Raji (cell line): ENCODE results near the gene PODXL2.

Source experiments
- POLR2A ChIP-seq: IDR thresholded peaks from 2 replicates; pipeline ENCODE4 v1.6.1; 2011; ENCODE audit warnings: low read depth, low read length, control low read depth; ENCODE audit not compliant: insufficient read depth

PODXL2 gene

GRCh38 chr3:127680798-127681221 is 51.8 kb downstream of the PODXL2 start:
- TF ChIP-seq POLR2A, result no peak

DNA sequence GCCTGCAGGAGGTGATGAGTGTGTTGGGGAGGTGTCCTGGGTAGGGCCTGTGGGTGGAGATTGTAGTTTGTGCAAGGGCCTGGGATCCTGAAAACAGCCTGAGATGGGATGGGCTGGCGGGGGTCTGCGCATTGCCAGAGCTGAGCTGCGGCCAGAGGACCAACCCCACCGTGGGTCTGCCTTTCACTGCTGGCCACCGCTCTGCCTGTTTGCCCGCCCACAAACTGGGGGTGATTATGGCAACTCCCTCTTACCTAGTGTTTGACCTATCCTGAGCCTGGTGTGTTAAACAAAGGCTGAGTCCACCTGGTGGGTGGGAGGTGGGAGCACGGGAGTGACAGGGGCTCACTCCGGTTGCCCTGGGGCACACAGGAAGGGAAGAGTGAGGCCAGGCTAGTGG is 53.6 kb downstream of the PODXL2 start:
- TF ChIP-seq POLR2A, result no peak

DNA sequence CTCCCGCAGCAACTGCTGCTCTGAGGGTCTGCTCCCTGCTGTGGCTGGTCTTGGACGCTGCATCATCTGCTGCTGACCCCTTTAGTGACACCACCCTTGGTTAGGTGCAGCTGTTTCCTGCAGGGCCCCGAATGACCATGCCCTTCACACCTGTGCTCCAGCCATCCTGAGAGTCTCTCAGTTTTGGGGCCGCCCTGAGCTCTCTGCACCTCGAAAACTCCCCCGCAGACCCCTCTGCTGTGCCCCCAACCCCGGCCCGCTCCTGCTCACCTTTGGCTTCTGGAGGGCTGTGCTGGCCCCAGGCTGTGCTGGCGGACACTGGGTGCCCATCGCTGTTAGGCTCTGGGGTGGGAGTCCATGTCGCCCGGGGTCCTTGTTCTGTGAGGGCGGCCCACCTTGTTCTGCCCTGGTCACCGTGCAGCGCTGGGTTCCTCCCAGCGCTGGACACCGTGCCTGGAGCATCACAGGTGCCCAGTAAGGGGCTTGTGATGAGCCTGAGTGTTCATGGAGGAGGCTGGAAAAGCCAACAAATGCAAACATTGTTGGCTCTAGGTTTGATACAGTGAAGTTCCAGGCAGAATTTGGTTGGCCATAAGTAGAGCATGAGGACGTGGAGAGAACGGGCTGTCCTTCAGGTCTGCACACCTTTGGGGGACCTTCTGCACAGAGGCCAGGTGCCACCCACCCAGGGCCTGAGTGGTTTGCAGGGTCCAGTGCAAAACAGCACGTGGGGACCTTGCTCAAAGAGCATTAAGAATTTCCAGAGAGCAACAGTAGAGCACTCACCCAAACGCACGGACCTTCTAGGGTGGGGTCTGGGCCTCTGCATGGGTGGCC is 56.1 kb downstream of the PODXL2 start:
- no peak for TF ChIP-seq POLR2A

DNA sequence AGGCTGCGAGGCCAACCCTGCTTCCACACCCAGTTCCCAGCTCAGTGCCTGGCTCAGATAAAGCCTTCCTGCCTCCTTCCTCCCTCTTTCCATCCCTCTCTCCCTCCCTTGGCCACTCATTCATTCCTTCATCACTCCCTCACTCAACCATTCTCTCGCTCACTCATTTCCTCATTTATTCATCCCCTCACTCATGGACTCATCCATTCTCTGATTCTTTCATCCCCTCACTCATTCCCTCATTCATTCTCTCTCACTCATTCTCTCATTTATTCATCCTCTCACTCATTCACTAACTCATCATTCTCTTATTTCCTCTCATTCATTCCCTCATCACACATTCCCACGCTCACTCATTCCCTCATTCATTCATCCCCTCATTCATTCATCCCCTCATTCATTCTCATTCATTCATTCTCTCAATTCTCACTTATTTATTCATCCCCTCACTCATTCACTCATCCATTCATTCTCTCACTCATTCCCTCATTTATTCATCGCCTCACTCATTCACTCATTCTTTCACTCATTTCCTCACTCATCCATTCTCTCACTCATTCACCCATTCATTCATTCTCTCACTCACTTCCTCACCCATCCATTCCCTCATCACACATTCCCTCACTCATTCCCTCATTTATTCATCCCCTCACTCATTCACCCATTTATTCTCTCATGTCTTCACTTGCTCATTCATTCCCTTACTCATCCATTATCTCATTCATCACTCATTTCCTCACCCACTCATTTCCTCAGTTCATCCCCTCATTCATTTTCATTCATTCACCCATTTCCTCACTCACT is 56.9 kb downstream of the PODXL2 start:
- TF ChIP-seq POLR2A, result no peak

- no peak for TF ChIP-seq POLR2A
Observed at GRCh38 chr3:127686512-127686894, 57.5 kb downstream of the PODXL2 start.

DNA sequence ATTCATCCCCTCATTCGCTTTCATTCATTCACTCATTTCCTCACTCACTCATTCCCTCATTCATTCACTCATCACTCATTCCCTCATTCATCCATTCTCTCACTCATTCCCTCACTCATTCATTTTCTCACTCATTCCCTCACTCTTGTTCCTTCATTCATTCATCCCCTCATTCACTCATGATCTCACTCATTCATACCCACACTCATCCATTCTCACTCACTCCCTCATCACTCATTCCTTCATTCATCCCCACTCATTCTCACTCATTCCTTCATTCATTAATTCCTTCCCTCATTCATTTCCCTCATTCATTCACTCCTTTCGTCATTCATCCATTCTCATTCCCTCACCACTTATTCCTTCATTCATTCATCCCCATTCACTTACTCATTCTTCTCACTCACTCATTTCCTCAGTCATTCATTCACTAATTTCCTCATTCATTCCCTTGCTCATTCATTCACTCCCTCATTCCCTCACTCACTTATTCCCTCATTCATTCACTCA is 58.3 kb downstream of the PODXL2 start:
- TF ChIP-seq POLR2A, result no peak

- TF ChIP-seq POLR2A, result no peak
Observed at GRCh38 chr3:127688022-127688415, 59.0 kb downstream of the PODXL2 start.

DNA sequence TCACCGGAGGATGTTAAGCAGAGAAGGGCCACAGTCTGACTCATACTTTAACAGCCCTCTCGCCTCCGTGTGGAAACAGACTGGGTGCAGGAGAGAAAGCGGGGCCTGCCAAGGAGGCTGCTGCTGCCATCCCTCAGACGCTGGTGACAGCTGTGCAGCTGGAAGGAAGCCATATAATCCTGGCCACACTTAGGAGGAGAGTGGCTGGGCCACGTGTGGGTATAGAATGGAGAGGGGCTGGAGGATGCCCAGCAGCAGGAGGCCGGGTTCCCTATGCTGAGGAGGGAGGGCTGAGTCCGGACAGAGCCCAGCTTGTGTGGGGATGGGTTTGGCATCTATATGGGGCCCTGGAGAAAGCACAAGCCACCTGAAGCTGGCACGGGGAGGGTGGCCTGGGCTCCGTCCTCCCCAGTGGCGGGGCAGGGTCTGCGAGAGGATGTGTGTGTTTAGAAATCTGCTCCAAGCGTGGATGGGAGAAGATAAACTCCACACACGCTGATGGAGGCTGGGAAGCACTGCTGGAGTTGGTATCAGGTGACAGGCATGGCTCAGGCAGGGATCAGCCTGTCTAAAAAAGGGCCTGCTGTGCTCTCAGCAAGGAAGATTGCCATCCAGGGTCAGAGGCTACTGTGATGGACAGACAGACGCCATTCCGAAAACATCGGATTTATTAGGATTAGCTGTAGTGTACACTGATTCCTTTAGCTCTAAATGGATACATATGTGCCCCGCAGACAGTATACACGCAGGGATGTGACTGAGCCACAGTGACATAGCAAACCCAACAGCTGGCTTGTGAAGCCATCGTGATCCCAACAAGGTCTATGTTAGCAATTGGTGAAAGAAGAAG is 59.7 kb downstream of the PODXL2 start:
- no peak for TF ChIP-seq POLR2A

GRCh38 chr3:127689266-127689860 is 60.4 kb downstream of the PODXL2 start:
- no peak for TF ChIP-seq POLR2A

DNA sequence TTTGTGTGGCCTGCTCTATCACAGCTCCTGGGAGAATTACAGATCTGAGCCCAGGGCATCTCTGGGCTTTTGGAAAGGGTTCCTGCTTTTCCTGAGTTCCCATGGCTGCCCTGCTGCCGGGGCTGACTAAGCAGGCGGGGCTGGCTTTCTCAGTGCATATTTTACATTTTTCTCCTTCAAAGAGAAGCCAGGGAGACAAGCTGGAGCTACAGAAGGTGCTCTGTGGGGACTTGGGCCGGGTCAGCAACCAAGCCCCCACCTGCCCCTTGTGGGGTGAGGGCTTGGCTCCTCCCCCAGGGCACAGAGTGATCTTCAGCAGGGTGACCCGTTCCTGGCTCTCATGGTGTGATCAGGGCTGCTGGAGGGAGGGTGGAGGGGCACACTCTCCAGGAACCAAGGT is 61.1 kb downstream of the PODXL2 start:
- TF ChIP-seq POLR2A, result no peak

DNA sequence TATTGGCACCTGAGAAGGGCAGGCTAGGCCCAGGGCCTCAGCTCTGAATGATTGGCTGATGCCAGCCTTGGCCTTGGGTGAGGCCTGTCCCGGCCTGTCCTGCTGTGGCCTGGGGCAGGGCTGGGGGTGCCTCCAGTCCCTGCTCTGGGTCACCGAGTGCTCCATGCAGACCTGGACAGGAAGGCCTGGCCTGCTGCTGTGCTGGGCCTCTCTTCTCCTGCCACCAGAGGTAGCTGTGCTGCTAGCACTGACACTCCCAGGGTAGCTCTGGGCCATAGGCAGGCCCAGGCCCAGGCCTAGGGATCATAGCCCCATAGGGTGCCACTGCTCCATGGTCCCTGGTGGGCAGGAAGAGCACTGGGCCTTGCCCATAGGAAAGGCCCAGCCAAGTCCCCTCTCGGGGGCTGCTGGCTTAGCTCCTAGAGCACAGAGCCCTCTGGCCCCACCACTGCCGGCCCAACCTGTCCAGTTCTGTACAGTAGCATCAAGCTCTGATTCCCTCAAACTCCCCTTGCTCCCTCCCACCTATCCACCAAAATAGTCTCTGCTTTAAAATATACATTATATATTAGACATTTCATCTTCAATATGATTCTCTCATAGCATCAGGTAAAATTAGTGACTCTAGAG is 62.0 kb downstream of the PODXL2 start:
- TF ChIP-seq POLR2A, result no peak

DNA sequence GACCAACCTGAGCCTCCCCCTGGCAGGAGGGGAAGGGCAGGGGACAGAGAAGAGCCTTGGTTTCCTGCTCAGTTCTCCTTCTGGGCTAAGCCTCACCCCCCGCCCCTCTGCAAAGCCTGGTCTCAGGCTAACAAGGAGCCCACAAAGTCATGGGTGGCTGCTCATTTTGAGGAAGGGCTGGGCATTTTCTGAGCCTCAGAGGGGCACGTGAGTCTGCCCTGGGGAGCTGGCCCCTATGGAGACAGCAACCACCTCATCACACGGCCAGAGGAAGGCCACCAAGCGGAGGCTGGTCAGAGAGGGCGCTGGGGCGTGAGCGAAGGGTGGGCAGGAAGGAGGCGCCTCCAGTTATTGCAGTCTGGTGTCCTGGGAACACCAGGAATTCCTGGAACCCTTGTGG is 62.5 kb downstream of the PODXL2 start:
- no peak for TF ChIP-seq POLR2A

GRCh38 chr3:127691974-127692373 is 63.0 kb downstream of the PODXL2 start:
- TF ChIP-seq POLR2A, result no peak
